GM21528 (cell line): Measurements from ENCODE around the gene RHEB.

Experiments
- ATAC-seq: cut with Tn5 transposase; IDR thresholded peaks from one replicate; pipeline ENCODE4 v1.9.1; 2021; ENCODE audit warnings: mild to moderate bottlenecking, moderate library complexity; ENCODE audit not compliant: unreplicated experiment, low FRiP score

Gene RHEB

DNA sequence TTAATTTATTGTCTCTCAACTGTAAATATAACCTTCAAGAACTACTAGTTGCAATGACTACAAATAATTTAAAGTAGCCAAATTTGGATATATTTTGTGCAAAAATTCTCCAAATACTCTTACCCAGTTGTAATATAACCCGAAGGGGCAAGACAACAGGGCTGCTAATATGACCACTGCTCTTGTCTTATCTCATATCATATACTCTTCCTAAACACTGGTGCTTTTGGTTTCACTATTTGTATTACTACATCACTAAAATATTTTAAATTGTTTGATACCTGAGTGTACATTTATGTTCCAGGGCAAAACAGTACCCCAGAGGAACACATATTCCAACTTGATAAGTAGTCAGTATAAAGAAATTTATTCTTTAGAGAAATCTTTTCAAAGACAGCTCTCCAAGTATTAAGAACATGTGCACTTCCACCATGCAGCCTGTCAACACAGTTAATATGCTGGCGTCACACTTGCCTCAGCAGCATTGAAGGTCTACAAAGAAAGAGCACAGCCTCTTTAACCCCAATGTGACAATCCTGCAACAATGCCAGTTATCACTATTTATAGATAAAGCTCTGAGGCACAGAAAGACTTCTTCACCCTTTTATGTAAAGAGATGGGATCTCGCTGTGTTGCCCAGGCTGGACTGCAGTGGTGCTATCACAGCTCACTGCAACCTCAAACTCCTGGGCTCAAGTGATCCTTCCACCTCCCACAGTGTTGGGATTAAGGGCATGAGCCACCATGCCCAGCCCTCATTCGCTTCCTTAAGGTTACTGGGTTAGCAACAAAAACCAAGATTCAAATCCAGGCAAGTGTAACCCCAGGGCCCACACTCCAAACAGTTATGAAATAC lies 37.8 kb downstream of the RHEB start:
- ATAC-seq: no peak

GRCh38 chr7:151477867-151478266 lies 41.8 kb downstream of the RHEB start:
- no peak for ATAC-seq

- peak; percentile 46 for ATAC-seq
These were observed 46.9 kb downstream of the RHEB start for GRCh38 chr7:151472644-151473380.

DNA sequence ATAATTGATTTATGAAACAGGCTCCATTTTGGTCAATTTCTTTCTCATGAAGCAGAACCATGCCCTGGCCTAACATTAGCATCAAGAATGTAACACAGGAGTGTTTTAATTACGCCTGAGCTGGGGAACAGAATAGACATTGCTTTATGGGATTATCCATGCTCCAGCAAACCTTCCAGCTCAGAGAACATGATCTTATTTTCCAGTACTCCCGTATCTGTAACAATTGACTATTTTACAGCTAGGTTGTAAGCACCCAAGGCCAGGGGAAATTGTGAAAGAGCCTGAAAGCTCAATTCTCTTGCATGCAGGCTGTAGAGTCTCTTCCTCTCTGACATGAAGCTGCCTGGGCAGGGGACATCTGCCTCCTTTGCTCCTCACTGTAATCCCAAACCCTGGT lies 49.0 kb downstream of the RHEB start:
- ATAC-seq: no peak

DNA sequence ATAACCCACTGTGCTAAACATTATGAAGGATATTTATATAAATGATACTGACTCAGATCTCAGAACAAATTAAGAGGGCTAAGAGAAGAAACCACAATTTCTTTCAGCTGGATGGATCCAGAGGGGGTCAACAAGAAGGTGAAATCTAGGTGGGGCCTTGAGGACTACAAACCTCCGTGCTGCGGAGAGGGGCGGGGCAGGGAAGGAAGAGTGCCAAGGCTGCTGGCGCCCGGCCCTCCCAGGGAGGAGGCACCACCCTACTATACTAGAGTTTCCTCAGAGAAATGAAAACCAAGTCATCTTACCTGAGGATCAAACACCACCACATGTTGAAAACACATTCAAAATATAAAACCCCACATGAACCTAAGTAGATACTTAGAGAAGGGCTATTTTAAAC lies 50.4 kb downstream of the RHEB start:
- no peak for ATAC-seq

DNA sequence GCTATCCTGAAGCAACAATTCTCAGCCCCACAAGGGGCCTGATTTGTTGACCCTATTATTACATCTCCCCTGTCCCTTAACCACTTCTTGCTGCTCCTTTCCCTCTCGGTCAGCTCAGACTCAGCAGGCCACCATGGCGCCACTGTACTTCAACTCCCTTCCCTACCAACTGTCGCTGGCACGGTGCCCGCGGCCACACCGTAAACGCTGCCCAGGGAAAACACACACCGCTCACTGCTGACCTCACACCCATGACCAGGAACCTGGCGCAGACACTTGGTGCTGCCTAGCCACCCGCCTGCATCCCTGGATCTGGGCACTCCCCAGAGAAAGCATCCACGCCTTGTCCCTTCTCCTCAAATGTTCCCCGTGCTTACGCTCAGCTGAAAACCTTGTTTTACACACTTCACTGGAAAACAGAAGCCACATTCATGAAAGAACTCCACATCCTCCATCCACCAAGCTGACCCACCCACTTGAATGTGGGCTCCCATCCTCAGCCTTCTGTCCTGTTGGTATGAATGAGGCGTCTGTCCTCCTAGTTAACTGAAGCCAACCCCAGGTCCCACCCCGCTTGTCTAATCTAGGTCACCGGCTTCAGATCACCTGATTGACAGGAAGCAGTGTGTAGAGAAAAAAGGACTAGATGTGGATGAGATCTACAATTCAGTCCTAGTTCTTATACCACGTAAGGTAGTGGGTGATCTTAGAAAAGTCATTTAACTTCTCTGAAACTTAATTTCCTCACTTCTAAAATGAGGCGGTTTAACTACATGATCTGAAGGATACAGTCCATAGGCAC lies 51.3 kb downstream of the RHEB start:
- no peak for ATAC-seq

DNA sequence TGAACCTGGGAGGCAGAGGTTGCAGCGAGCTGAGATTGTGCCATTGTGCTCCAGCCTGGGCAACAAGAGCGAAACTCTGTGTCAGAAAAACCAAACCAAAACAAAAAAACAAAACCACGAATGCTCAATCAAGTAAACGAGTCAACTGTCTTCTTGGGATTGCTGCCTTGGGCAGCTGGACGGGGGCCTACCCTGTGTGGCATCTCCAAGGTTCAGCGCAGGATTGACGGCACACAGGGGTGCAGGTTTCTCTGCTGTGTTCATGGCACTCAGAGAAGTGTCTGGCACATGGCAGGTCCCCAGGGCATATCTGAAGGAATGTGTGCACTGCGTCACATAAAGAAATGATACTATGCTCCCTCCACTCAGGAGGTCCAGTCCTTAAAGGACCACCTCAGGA lies 54.5 kb downstream of the RHEB start:
- ATAC-seq: no peak

DNA sequence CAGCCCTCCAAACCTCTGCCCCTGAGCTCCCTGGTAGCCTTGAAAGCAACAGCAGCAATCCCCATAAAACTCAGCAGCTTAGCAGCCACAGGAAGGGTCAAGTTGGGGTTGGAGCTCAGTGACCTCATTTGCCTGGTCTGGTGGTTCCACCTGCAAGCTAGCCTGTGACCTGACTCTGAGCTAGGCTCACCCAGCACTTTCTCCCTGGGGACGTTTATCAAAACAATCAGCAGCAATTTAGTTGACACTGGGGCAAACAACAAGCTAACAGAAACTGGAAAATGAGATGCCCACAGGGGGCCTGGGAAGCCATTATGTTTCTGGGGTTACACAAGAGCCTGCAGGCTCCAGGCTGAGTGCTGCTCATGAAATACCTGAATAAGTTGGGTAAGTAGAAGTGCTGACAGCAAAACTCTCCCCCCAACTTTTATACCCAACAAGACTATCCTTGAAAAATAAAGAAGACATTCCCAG lies 57.4 kb downstream of the RHEB start:
- ATAC-seq: no peak

- no peak for ATAC-seq
These were observed 57.8 kb downstream of the RHEB start for GRCh38 chr7:151461942-151462230.

GRCh38 chr7:151461096-151461941 lies 58.4 kb downstream of the RHEB start:
- no peak for ATAC-seq

GRCh38 chr7:151460474-151460855 lies 59.2 kb downstream of the RHEB start:
- ATAC-seq: no peak

- ATAC-seq: no peak
These were observed 59.8 kb downstream of the RHEB start for GRCh38 chr7:151459726-151460473.

GRCh38 chr7:151457534-151457933 lies 62.2 kb downstream of the RHEB start:
- ATAC-seq: no peak

- ATAC-seq: no peak
These were observed 62.9 kb downstream of the RHEB start for GRCh38 chr7:151456782-151457181.

- no peak for ATAC-seq
These were observed 63.4 kb downstream of the RHEB start for GRCh38 chr7:151456276-151456675.

- no peak for ATAC-seq
These were observed 64.0 kb downstream of the RHEB start for GRCh38 chr7:151455690-151456089.

DNA sequence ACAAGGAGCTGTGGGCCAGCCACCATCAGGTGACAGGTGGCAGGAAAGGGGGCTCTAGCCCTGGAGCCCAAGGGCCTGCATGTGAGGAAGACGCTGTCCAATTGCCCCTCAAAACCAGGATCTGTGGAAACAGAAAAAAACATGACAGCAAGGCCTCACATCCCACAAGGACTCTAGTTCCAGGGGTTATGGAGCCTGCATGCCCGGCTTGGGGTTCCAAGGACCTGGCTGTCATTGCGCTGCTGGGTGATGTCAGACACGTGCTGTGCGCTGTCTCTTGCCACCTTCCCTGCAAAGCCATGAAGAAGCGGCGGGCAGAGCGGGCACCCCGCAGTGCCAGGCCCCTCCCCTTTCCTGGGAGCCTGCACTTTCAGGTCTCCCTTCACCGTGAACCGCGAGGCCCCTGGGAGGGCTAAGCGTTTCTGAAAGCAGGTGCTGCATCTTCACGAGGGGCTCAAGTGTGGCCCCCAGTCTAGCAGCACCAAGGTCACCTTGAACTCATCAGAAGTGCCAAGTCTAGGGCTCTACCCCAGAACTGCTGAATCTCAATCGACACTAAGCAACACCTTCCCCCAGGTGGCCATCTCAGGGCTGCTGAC lies 64.7 kb downstream of the RHEB start:
- ATAC-seq: no peak

DNA sequence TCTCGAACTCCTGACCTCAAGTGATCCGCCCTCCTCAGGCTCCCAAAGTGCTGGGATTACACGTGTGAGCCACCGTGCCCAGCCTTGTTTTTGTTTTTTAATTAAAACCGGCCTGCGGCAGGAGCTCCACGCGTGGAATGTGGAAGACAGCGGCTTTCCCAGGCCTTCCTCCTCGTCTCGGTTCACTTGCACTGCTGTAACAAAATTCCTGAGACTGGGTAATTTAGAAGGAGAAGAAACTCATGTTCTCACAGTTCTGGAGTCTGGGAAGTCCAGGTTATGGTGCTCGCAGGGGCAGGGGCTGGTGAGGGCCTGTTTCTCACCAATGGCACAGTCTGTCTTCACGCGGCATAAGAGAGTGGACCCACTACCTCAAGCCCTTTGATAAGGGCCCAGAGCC lies 65.4 kb downstream of the RHEB start:
- ATAC-seq: no peak

GRCh38 chr7:151453326-151453791 lies 66.3 kb downstream of the RHEB start:
- no peak for ATAC-seq
